IPS-20b (cell line): ENCODE data around the gene TBXAS1.

Experiments
- H3K27ac ChIP-seq: one replicate; pipeline ENCODE4 v1.5.1; 2013; ENCODE audit warnings: low read length
- H3K27me3 ChIP-seq: 2 replicates; pipeline ENCODE4 v1.6.1; 2013; ENCODE audit warnings: mild to moderate bottlenecking, low read length, inconsistent platforms; ENCODE audit not compliant: insufficient read depth
- H3K36me3 ChIP-seq: 2 replicates; pipeline ENCODE4 v1.6.1; 2013; ENCODE audit warnings: low read depth, mild to moderate bottlenecking, inconsistent platforms, low read length, moderate library complexity; ENCODE audit not compliant: insufficient read depth
- H3K4me1 ChIP-seq: 2 replicates; pipeline ENCODE4 v1.6.1; 2013; ENCODE audit warnings: mild to moderate bottlenecking, control low read depth, inconsistent platforms, low read length, moderate library complexity; ENCODE audit not compliant: insufficient read depth
- H3K4me3 ChIP-seq: 2 replicates; pipeline ENCODE4 v1.5.1; 2013; ENCODE audit warnings: mild to moderate bottlenecking, low read length, inconsistent platforms
- H3K9ac ChIP-seq: 2 replicates; pipeline ENCODE4 v1.6.1; 2013; ENCODE audit warnings: low read depth, mild to moderate bottlenecking, inconsistent platforms, low read length, moderate library complexity
- H3K9me3 ChIP-seq: 2 replicates; pipeline ENCODE4 v1.6.1; 2013; ENCODE audit warnings: mild to moderate bottlenecking, low read depth, low read length, inconsistent platforms; ENCODE audit not compliant: insufficient read depth

The TBXAS1 gene

DNA sequence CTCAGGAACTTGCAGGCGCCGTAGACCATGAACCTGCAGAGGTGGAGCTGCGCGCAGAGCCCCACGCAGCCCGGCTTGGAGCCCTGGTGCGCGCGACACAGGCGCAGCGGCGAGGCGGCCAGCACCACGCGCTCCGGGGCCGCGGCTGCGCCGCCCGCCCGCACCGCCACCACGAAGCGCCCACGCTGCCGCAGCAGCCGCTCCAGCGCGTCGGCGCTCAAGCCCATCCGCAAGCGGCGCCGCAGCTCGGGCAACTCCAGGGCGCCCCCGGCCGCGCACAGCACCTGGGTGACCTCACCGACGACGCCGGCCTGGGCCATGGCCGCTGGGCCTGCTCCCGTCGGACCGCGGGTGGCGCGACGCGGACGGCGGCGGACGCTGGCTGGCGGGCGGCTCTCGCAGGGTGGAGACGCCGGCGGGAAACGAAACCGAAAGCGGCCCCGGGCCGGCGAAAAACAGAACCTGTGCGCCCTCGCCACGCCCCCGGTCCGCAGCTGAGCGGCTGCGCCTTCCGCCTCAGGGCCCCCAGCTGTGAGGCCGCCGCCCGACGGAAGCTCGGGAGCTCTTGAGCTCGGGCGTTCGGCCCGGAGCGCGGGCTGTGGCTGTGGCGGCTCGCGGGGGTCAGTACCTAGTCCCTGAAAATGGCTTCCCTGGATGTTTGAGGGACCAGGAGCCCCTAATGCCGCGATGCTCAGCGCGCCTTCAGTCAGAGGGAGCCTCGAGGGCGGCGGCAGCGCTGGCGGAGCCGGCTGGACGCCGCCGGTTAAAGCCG is 233.7 kb downstream of the TBXAS1 start, which contains the start of gene PARP12:
Gene PARP12 (minus strand): TSS at position 424 of the 772 bp plus-strand sequence. CDS start 104 bp downstream, at position 320.
- Histone ChIP-seq H3K4me1 (no peaks in the 10 kb centered on the region; the same call in 1 of the 2 replicates), H3K27ac (no peak within 1 kb of the TSS), H3K27me3 (peaks cover 46% of the 10 kb centered on the region), H3K9ac (peak within 1 kb of the TSS; percentile 53; the same call in 1 of the 2 replicates), H3K36me3 (no peaks in the 10 kb centered on the region), H3K9me3 (no peaks in the 10 kb centered on the region; the same call in 1 of the 2 replicates), H3K4me3 (peak within 1 kb of the TSS; percentile 74)

DNA sequence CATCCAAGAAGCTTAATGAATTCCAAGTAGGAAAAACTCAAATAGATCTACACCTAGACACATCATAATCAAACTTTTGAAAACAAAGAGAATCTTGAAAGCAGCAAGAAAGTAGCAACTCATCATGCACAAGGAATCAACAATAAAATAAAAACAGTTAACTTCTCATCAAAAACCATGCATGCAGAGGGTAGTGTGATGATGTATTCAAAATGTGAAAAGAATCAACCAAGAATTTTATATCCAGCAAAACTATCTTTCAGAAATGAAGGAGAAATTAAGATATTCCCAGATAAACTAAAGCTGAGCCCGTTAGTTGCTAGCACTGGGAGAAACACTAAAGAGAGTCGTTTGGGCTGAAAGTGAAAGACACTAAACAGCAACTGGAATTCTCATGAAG is 238.0 kb downstream of the TBXAS1 start:
- Histone ChIP-seq H3K9ac (no peak overlapping the region), H3K36me3 (no peaks in the 10 kb centered on the region), H3K27me3 (peaks cover 23% of the 10 kb centered on the region), H3K9me3 (no peaks in the 10 kb centered on the region; the same call in 1 of the 2 replicates), H3K4me3 (no peak overlapping the region), H3K4me1 (no peaks in the 10 kb centered on the region; the same call in 1 of the 2 replicates), H3K27ac (no peak overlapping the region)

DNA sequence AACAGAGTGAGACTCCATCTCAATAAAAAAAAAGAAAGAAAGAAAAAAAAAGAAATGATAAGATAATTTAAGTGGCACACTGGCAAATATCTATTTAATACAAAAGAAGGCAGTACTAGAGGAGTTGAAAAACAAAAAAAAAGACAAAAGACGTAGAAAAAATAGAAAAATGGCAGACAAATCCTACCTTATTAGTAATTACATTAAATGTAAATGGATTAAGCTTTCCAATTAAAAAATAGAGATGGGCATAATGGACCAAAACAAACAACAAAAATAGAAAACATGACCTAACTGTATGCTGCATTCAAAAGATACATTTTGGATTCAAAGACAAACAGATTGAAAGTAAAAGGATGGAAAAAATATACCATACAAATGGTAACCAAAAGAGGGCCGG is 239.0 kb downstream of the TBXAS1 start:
- H3K36me3 ChIP-seq, result no peaks in the 10 kb centered on the region
- H3K9ac ChIP-seq, result no peak overlapping the region
- no peaks in the 10 kb centered on the region; the same call in 1 of the 2 replicates for H3K4me1 ChIP-seq
- H3K27ac ChIP-seq, result no peak overlapping the region
- H3K9me3 ChIP-seq, result no peaks in the 10 kb centered on the region; the same call in 1 of the 2 replicates
- H3K27me3 ChIP-seq, result peaks cover 13% of the 10 kb centered on the region
- H3K4me3 ChIP-seq, result no peak overlapping the region

DNA sequence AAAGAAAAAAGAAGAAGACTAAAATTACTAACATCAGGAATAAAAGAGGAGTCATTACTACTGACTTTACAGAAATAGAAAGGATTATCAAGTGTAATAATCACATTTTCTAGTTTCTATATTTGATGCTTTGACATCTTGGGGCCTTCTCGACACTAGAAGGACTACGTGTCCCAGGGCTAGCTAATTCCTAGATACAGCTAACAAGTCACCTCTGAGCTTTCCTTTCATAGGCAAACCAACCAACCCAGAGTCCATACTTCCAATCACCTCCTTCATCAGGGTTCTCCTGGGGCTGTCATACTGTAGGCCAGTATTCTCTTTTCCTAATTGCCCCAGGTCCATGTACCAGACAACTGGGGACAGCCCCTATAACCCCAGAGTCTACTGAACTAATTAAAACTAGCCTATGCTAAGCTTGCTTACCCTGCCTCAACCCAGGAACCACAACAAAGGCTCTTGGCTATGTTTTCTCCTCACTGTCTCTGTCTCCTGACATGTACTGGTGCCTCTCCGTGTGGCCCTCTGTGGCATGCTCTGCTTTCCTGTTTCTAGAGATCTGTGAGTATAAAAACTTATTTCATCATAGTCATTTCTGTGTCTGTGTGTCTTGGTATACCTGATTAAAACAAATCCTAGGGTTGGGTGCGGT is 240.4 kb downstream of the TBXAS1 start:
- Histone ChIP-seq H3K4me3 (no peak overlapping the region), H3K27ac (no peak overlapping the region), H3K9me3 (no peaks in the 10 kb centered on the region; the same call in 1 of the 2 replicates), H3K27me3 (no peaks in the 10 kb centered on the region), H3K36me3 (no peaks in the 10 kb centered on the region), H3K9ac (no peak overlapping the region), H3K4me1 (no peaks in the 10 kb centered on the region)
